H1 (cell line): Measurements from ENCODE around the gene DPF3. TPM values are rescaled to one million over a fixed set of nuclear protein-coding genes. Genes with fewer than 3 reads are reported as not detected.

Experiments
- CTCF ChIA-PET: fragments of 300-600 bp; sonication (Branson Sonifier 250); formaldehyde crosslinking; loops from one replicate; lab custom pipeline; 2021; ENCODE audit not compliant: partially characterized antibody; lab: Charles Lee
- POLR2A ChIA-PET: fragments of 300-600 bp; sonication (Branson Sonifier 250); formaldehyde crosslinking; loops from one replicate; lab custom pipeline; 2021; ENCODE audit warnings: inconsistent platforms; ENCODE audit not compliant: partially characterized antibody; lab: Charles Lee
- DNase-seq, 2 experiments: peaks; one replicate each; pipeline versions ENCODE4 v3.0.0 to v3.0.0-alpha.2; 2010 to 2022; ENCODE audit warnings: low spot score in 2 of 2, low read depth in 1 of 2, mixed read lengths in 1 of 2
- FAIRE-seq: peaks from 2 replicates; lab custom pipeline; 2011; peaks lifted over from hg19 to GRCh38; lab: Jason Lieb, UNC
- H2AFZ ChIP-seq: 2 replicates; pipeline ENCODE4 v1.8.1; 2012; ENCODE audit warnings: low read length, inconsistent platforms
- H2AK5ac ChIP-seq: 2 replicates; pipeline ENCODE4 v1.6.1; 2013; ENCODE audit warnings: low read depth, low read length
- H2BK120ac ChIP-seq: replicated peaks from 2 replicates; pipeline ENCODE3; 2013; ENCODE audit warnings: low read depth, low read length, inconsistent platforms
- H2BK12ac ChIP-seq: 2 replicates; pipeline ENCODE4 v1.6.1; 2013; ENCODE audit warnings: low read depth, low read length
- H2BK15ac ChIP-seq: 2 replicates; pipeline ENCODE4 v1.6.1; 2013; ENCODE audit warnings: low read length
- H2BK20ac ChIP-seq: 2 replicates; pipeline ENCODE4 v1.6.1; 2013; ENCODE audit warnings: low read length
- H2BK5ac ChIP-seq: 2 replicates; pipeline ENCODE4 v1.6.1; 2013; ENCODE audit warnings: low read depth, low read length
- H3K14ac ChIP-seq: 2 replicates; pipeline ENCODE4 v1.6.1; 2013; ENCODE audit warnings: inconsistent platforms; ENCODE audit not compliant: insufficient read length
- H3K18ac ChIP-seq: 2 replicates; pipeline ENCODE4 v1.6.1; 2013; ENCODE audit warnings: low read length; ENCODE audit errors: extremely low read depth
- H3K23ac ChIP-seq: 2 replicates; pipeline ENCODE4 v1.6.1; 2013; ENCODE audit warnings: inconsistent platforms; ENCODE audit not compliant: insufficient read length
- H3K23me2 ChIP-seq: 2 replicates; pipeline ENCODE4 v1.6.1; 2013; ENCODE audit warnings: low read depth, low read length
- H3K27ac ChIP-seq: 2 replicates; pipeline ENCODE4 v1.6.1; 2011; ENCODE audit warnings: low read depth, low read length, inconsistent platforms
- H3K27me3 ChIP-seq, 4 experiments: replicated peaks in 1 of 4; 1 replicate in 1 of 4; 2 replicates in 3 of 4; pipeline versions ENCODE4 v1.6.1 to v1.8.1; 2011 to 2013; ENCODE audit warnings: low read length in 3 of 4, mild to moderate bottlenecking in 3 of 4, inconsistent platforms in 2 of 4, mixed read lengths in 2 of 4, moderate library complexity in 1 of 4; ENCODE audit not compliant: control insufficient read depth in 3 of 4, insufficient read depth in 3 of 4; ENCODE audit errors: extremely low read depth in 1 of 4
- H3K36me3 ChIP-seq, 4 experiments: 2 replicates each; pipeline versions ENCODE4 v1.6.1 to v1.8.1; 2011 to 2013; ENCODE audit warnings: mild to moderate bottlenecking in 4 of 4, low read length in 3 of 4, moderate library complexity in 2 of 4, control low read depth in 1 of 4, inconsistent platforms in 1 of 4; ENCODE audit not compliant: insufficient read depth in 4 of 4, control insufficient read depth in 2 of 4
- H3K4ac ChIP-seq: replicated peaks from 2 replicates; pipeline ENCODE3; 2013; ENCODE audit warnings: low read length, low read depth, mixed read lengths, inconsistent platforms; ENCODE audit not compliant: insufficient read length
- H3K4me1 ChIP-seq, 4 experiments: replicated peaks in 1 of 4; 1 replicate in 1 of 4; 2 replicates in 3 of 4; pipeline versions ENCODE4 v1.6.1 to v1.8.1; 2011 to 2013; ENCODE audit warnings: low read length in 3 of 4, inconsistent platforms in 2 of 4, mixed read lengths in 1 of 4; ENCODE audit not compliant: insufficient read depth in 4 of 4, control insufficient read depth in 3 of 4
- H3K4me2 ChIP-seq, 2 experiments: 2 replicates each; pipeline versions ENCODE4 v1.6.1 to v1.8.1; 2011 to 2013; ENCODE audit warnings: low read depth in 2 of 2, low read length in 2 of 2, control low read depth in 1 of 2, inconsistent platforms in 1 of 2, mild to moderate bottlenecking in 1 of 2; ENCODE audit not compliant: insufficient read depth in 1 of 2
- H3K4me3 ChIP-seq, 4 experiments: fragments of 200-600, 300-600 bp in 1 of 4; sonication (generic), shearing (Covaris generic), sonication (Bioruptor Twin) in 1 of 4; 2 replicates each; pipeline versions ENCODE4 v1.5.1 to v1.8.1; 2011 to 2016; ENCODE audit warnings: low read length in 4 of 4, low read depth in 3 of 4, control low read depth in 2 of 4, inconsistent platforms in 2 of 4, mild to moderate bottlenecking in 2 of 4, mixed read lengths in 1 of 4, moderate library complexity in 1 of 4; ENCODE audit not compliant: insufficient read depth in 2 of 4; ENCODE audit errors: extremely low read depth in 1 of 4
- H3K56ac ChIP-seq: replicated peaks from 2 replicates; pipeline ENCODE3; 2013; ENCODE audit warnings: low read depth, mild to moderate bottlenecking, mixed read lengths, low read length, inconsistent platforms; ENCODE audit not compliant: insufficient read length
- H3K79me1 ChIP-seq: 2 replicates; pipeline ENCODE4 v1.6.1; 2013; ENCODE audit warnings: low read depth, low read length, control low read depth
- H3K79me2 ChIP-seq, 2 experiments: 2 replicates each; pipeline versions ENCODE4 v1.6.1 to v1.8.1; 2012 to 2013; ENCODE audit warnings: low read length in 2 of 2, mild to moderate bottlenecking in 2 of 2, inconsistent platforms in 1 of 2; ENCODE audit not compliant: insufficient read depth in 2 of 2, control insufficient read depth in 1 of 2
- H3K9ac ChIP-seq, 4 experiments: replicated peaks in 1 of 4; 1 replicate in 1 of 4; 2 replicates in 3 of 4; pipeline versions ENCODE4 v1.6.1 to v1.8.1; 2011 to 2013; ENCODE audit warnings: low read depth in 3 of 4, low read length in 3 of 4, control low read depth in 2 of 4, mild to moderate bottlenecking in 2 of 4, moderate library complexity in 2 of 4, inconsistent platforms in 1 of 4; ENCODE audit errors: extremely low read depth in 1 of 4
- H3K9me3 ChIP-seq, 2 experiments: 2 replicates each; pipeline versions ENCODE4 v1.6.1 to v1.8.1; 2012 to 2013; ENCODE audit warnings: mild to moderate bottlenecking in 2 of 2, moderate library complexity in 2 of 2, control low read depth in 1 of 2, inconsistent platforms in 1 of 2, low read depth in 1 of 2, low read length in 1 of 2, mixed read lengths in 1 of 2; ENCODE audit not compliant: insufficient read depth in 2 of 2
- H4K20me1 ChIP-seq, 2 experiments: replicated peaks in 1 of 2; 2 replicates each; pipeline versions ENCODE3 to v1.8.1; 2011 to 2013; ENCODE audit warnings: inconsistent platforms in 2 of 2, low read length in 2 of 2, mild to moderate bottlenecking in 1 of 2; ENCODE audit not compliant: insufficient read depth in 2 of 2, control insufficient read depth in 1 of 2
- H4K5ac ChIP-seq: 2 replicates; pipeline ENCODE4 v1.6.1; 2013; ENCODE audit warnings: low read length, low read depth, mixed read lengths, inconsistent platforms; ENCODE audit not compliant: insufficient read length
- H4K8ac ChIP-seq: 2 replicates; pipeline ENCODE4 v1.8.0; 2013; ENCODE audit warnings: mild to moderate bottlenecking, moderate library complexity, low read length, inconsistent platforms; ENCODE audit not compliant: insufficient read depth; ENCODE audit errors: extremely low read depth
- H4K91ac ChIP-seq: replicated peaks from 2 replicates; pipeline ENCODE3; 2013; ENCODE audit warnings: low read length, mixed read lengths, inconsistent platforms; ENCODE audit not compliant: insufficient read length
- CBX8 ChIP-seq: fragments of 300-800, 300-1000 bp; sonication (generic); IDR thresholded peaks from 2 replicates; pipeline ENCODE4 v1.7.1; 2016; ENCODE audit warnings: low read depth, low read length, borderline replicate concordance
- CEBPB ChIP-seq: IDR thresholded peaks from 2 replicates; pipeline ENCODE4 v1.6.1; 2012; ENCODE audit warnings: low read depth, low read length
- FOSL1 ChIP-seq: IDR thresholded peaks from 2 replicates; pipeline ENCODE4 v1.6.1; 2011; ENCODE audit warnings: mild to moderate bottlenecking, low read depth, low read length, moderate library complexity; ENCODE audit not compliant: insufficient read depth
- HDAC2 ChIP-seq, 2 experiments: fragments of 300-600 bp in 1 of 2; sonication (generic) in 1 of 2; IDR thresholded peaks; 2 replicates each; pipeline ENCODE4 v1.6.1; 2011 to 2012; ENCODE audit warnings: low read depth in 2 of 2, low read length in 2 of 2, mild to moderate bottlenecking in 2 of 2, moderate library complexity in 2 of 2, borderline replicate concordance in 1 of 2, inconsistent platforms in 1 of 2
- MAFK ChIP-seq: IDR thresholded peaks from 2 replicates; pipeline ENCODE4 v1.6.1; 2012; ENCODE audit warnings: low read depth, mild to moderate bottlenecking, improper control_type of control experiment, low read length
- POLR2A ChIP-seq, 2 experiments: IDR thresholded peaks; 1 replicate in 1 of 2; 2 replicates in 1 of 2; pipeline ENCODE4 v1.6.1; 2011; ENCODE audit warnings: low read depth in 2 of 2, low read length in 2 of 2, mild to moderate bottlenecking in 2 of 2; ENCODE audit errors: control extremely low read depth in 1 of 2
- RAD21 ChIP-seq, 2 experiments: IDR thresholded peaks in 1 of 2; conservative IDR thresholded peaks in 1 of 2; 2 replicates each; pipeline ENCODE4 v1.6.1; 2011; ENCODE audit warnings: low read depth in 2 of 2, low read length in 2 of 2, improper control_type of control experiment in 1 of 2, inconsistent platforms in 1 of 2, mild to moderate bottlenecking in 1 of 2, moderate library complexity in 1 of 2
- RBBP5 ChIP-seq: IDR thresholded peaks from 2 replicates; pipeline ENCODE4 v1.7.1; 2012; ENCODE audit warnings: low read depth, mild to moderate bottlenecking, inconsistent platforms, low read length, moderate library complexity, borderline replicate concordance
- RXRA ChIP-seq: IDR thresholded peaks from 2 replicates; pipeline ENCODE4 v1.6.1; 2011; ENCODE audit warnings: low read depth, mild to moderate bottlenecking, low read length, moderate library complexity; ENCODE audit not compliant: insufficient read depth
- YY1 ChIP-seq: IDR thresholded peaks from 2 replicates; pipeline ENCODE4 v1.6.1; 2011; ENCODE audit warnings: low read depth, mild to moderate bottlenecking, low read length
- ZNF274 ChIP-seq: IDR thresholded peaks from 2 replicates; pipeline ENCODE4 v1.7.0; 2012; ENCODE audit warnings: low read length, borderline replicate concordance; ENCODE audit errors: extremely low read depth
- WGBS, 2 experiments: shearing (Covaris generic) in 1 of 2; methylation state at CpG; one replicate each; pipeline versions ENCODE4 v1.1.6 to v1.1.7; 2013 to 2015; ENCODE audit warnings: low lambda C conversion rate in 2 of 2, mixed read lengths in 2 of 2, inconsistent platforms in 1 of 2, low coverage in 1 of 2, missing lambda C conversion rate in 1 of 2; ENCODE audit not compliant: insufficient replicate concordance in 2 of 2, insufficient coverage in 1 of 2, insufficient read length in 1 of 2; ENCODE audit errors: extremely low coverage in 1 of 2, missing lambda C conversion rate in 1 of 2; 5-methylcytosine and 5-hydroxymethylcytosine counted together
- polyA plus RNA-seq, 7 experiments: library from polyadenylated mRNA; depleted of rRNA in 3 of 7; stranded (reverse) in 5 of 7; unstranded in 2 of 7; fragments of >200 nt in 5 of 7; fragments of 200-250 nt in 2 of 7; gene quantifications; 1 replicate in 5 of 7; 2 replicates in 1 of 7; 4 replicates in 1 of 7; pipeline versions ENCODE4 v1.2.1 to v1.2.3, GENCODE V29; 2011 to 2013; ENCODE audit warnings: missing spikeins in 2 of 7, mixed read lengths in 2 of 7
- total RNA-seq: library from RNA; stranded (reverse); fragmentation: NEBNext Ultra II Directional; extraction: Animal tissue kit (Norgen Biotek cat#: 25700); gene quantifications from 2 replicates; pipeline ENCODE4 v1.2.1, GENCODE V29; 2021

DPF3 gene
- total and polyA plus RNA-seq, 2 of the 8 experiments (the other 6 are each of a cell fraction or from before 2014, with no cell fraction given) = 0.19 TPM; not detected in 1

- H3K4ac ChIP-seq = no peak overlapping the region
- no peak overlapping the region for H2BK120ac ChIP-seq
- H2BK15ac ChIP-seq = 0 out of 2 replicates have a peak overlapping the region, but pooled peaks have one; percentile 63
- TF ChIP-seq CEBPB (no peak), MAFK (no peak), POLR2A (IDR thresholded peaks at IDR 0.05; ENCODE audit: control extremely low read depth in 1 of 2, low read depth in 2 of 2, low read length in 2 of 2) (no peak), ZNF274 (no peak), YY1 (no peak), RXRA (no peak), FOSL1 (no peak), CBX8 (no peak), HDAC2 (IDR thresholded peaks at IDR 0.05; ENCODE audit: borderline replicate concordance in 1 of 2, low read depth in 2 of 2, low read length in 2 of 2) (no peak), RBBP5 (no peak), RAD21 (IDR thresholded peaks at IDR 0.05 in 1 of 2, conservative IDR thresholded peaks at IDR 0.05 in 1 of 2; ENCODE audit: low read depth in 2 of 2, low read length in 2 of 2) (no peak)
- H2AK5ac ChIP-seq = no peak overlapping the region
- ChIA-PET CTCF (interaction anchor here (0.6 to 1.1 kb wide), 2 partner anchors 16 to 19 kb away, joined by 3 read pairs; no protein-coding TSS in a partner anchor), POLR2A (interaction anchor here (1.3 kb wide), 1 partner anchor 13 kb away, joined by 3 read pairs; no protein-coding TSS in a partner anchor)
- no peak overlapping the region for H4K91ac ChIP-seq
- no peaks in the 10 kb centered on the region for H3K36me3 ChIP-seq
- H3K27ac ChIP-seq = no peak overlapping the region
- no peak overlapping the region for H4K5ac ChIP-seq
- WGBS, 2 experiments = 93% methylated on average over 2 of the region's 2 CpGs; no CpG with 5 or more reads in 1 of the 2 experiments
- no peak overlapping the region for H2AFZ ChIP-seq
- FAIRE-seq (no peak), DNase-seq (peak in 1 of 2 experiments; percentile 13)
- H3K4me3 ChIP-seq = no peak overlapping the region
- no peaks in the 10 kb centered on the region for H3K27me3 ChIP-seq
- H2BK12ac ChIP-seq = no peak overlapping the region
- H2BK20ac ChIP-seq = no peak overlapping the region
- H2BK5ac ChIP-seq = no peak overlapping the region
- H3K56ac ChIP-seq = no peak overlapping the region
- H3K14ac ChIP-seq = no peak overlapping the region
- H3K9me3 ChIP-seq = peaks cover 5 to 9% of the 10 kb centered on the region in 2 experiments; a peak in 3 of 4 replicates
- no peaks in the 10 kb centered on the region for H3K23me2 ChIP-seq
- H4K8ac ChIP-seq = no peak overlapping the region
- no peaks in the 10 kb centered on the region for H3K79me1 ChIP-seq
- H3K4me2 ChIP-seq = no peak overlapping the region
- no peaks in the 10 kb centered on the region for H4K20me1 ChIP-seq
- no peak overlapping the region for H3K23ac ChIP-seq
- H3K79me2 ChIP-seq = no peaks in the 10 kb centered on the region
- H3K4me1 ChIP-seq = no peaks in the 10 kb centered on the region; a peak in 1 of 7 replicates
- no peak overlapping the region for H3K18ac ChIP-seq
- H3K9ac ChIP-seq = no peak overlapping the region
These were observed 114.2 kb downstream of the DPF3 start for GRCh38 chr14:72779679-72780078.
